Trophoblast cell (in vitro differentiated cells and primary cell): ENCODE data around the gene TMEM61.

Source experiments
- DNase-seq, 2 donors: peaks; one replicate each; pipeline ENCODE4 v3.0.0-alpha.2; 2016
- H2AFZ ChIP-seq: 2 replicates; pipeline ENCODE4 v1.6.1; 2013; ENCODE audit warnings: low read length, moderate library complexity, mild to moderate bottlenecking; ENCODE audit not compliant: insufficient read depth, poor library complexity
- H2AK5ac ChIP-seq: 2 replicates; pipeline ENCODE4 v1.6.1; 2013; ENCODE audit warnings: mild to moderate bottlenecking, low read length
- H2BK120ac ChIP-seq: 2 replicates; pipeline ENCODE4 v1.6.1; 2013; ENCODE audit warnings: low read length, mild to moderate bottlenecking, moderate library complexity; ENCODE audit not compliant: insufficient read depth, poor library complexity
- H2BK12ac ChIP-seq: 2 replicates; pipeline ENCODE4 v1.6.1; 2013; ENCODE audit warnings: mild to moderate bottlenecking, low read length, moderate library complexity
- H2BK5ac ChIP-seq: 2 replicates; pipeline ENCODE4 v1.6.1; 2013; ENCODE audit warnings: low read length, low read depth, moderate library complexity, mild to moderate bottlenecking; ENCODE audit not compliant: poor library complexity
- H3K14ac ChIP-seq: 2 replicates; pipeline ENCODE4 v1.6.1; 2013; ENCODE audit warnings: mild to moderate bottlenecking, low read length
- H3K18ac ChIP-seq: 2 replicates; pipeline ENCODE4 v1.6.1; 2013; ENCODE audit warnings: mild to moderate bottlenecking, low read length
- H3K23ac ChIP-seq: 2 replicates; pipeline ENCODE4 v1.6.1; 2013; ENCODE audit warnings: low read length
- H3K27ac ChIP-seq: 2 replicates; pipeline ENCODE4 v1.5.1; 2013; ENCODE audit warnings: low read depth, mild to moderate bottlenecking, inconsistent platforms, low read length, moderate library complexity
- H3K27me3 ChIP-seq: 2 replicates; pipeline ENCODE4 v1.6.1; 2013; ENCODE audit warnings: inconsistent platforms, mild to moderate bottlenecking, low read length, moderate library complexity; ENCODE audit not compliant: insufficient read depth
- H3K36me3 ChIP-seq, 2 experiments: 1 replicate in 1 of 2; 2 replicates in 1 of 2; pipeline ENCODE4 v1.6.1; 2013; ENCODE audit warnings: low read length in 2 of 2, mild to moderate bottlenecking in 2 of 2, moderate library complexity in 1 of 2; ENCODE audit not compliant: insufficient read depth in 2 of 2, control insufficient read depth in 1 of 2
- H3K4ac ChIP-seq: 2 replicates; pipeline ENCODE4 v1.6.1; 2013; ENCODE audit warnings: low read depth, mild to moderate bottlenecking, low read length, moderate library complexity
- H3K4me1 ChIP-seq, 2 experiments: 1 replicate in 1 of 2; 2 replicates in 1 of 2; pipeline ENCODE4 v1.6.1; 2013; ENCODE audit warnings: low read length in 2 of 2, mild to moderate bottlenecking in 2 of 2, moderate library complexity in 1 of 2; ENCODE audit not compliant: insufficient read depth in 2 of 2, control insufficient read depth in 1 of 2
- H3K4me2 ChIP-seq: 2 replicates; pipeline ENCODE4 v1.6.1; 2013; ENCODE audit warnings: inconsistent platforms, mild to moderate bottlenecking, low read length, moderate library complexity
- H3K4me3 ChIP-seq: 2 replicates; pipeline ENCODE4 v1.5.1; 2013; ENCODE audit warnings: mild to moderate bottlenecking, low read depth, low read length, inconsistent platforms
- H3K79me1 ChIP-seq: one replicate; pipeline ENCODE4 v1.6.1; 2013; ENCODE audit warnings: low read length
- H3K79me2 ChIP-seq: 2 replicates; pipeline ENCODE4 v1.6.1; 2013; ENCODE audit warnings: low read length, mild to moderate bottlenecking; ENCODE audit not compliant: control insufficient read depth, insufficient read depth, poor library complexity
- H3K9ac ChIP-seq: 2 replicates; pipeline ENCODE4 v1.6.1; 2013; ENCODE audit warnings: mild to moderate bottlenecking, low read length
- H3K9me3 ChIP-seq: 2 replicates; pipeline ENCODE4 v1.6.1; 2013; ENCODE audit warnings: low read depth, mild to moderate bottlenecking, control low read depth, inconsistent platforms, low read length; ENCODE audit not compliant: insufficient read depth
- H4K12ac ChIP-seq: 2 replicates; pipeline ENCODE4 v1.6.1; 2013; ENCODE audit warnings: low read depth, mild to moderate bottlenecking, low read length, moderate library complexity
- H4K8ac ChIP-seq: 2 replicates; pipeline ENCODE4 v1.6.1; 2013; ENCODE audit warnings: low read depth, mild to moderate bottlenecking, low read length, moderate library complexity
- H4K91ac ChIP-seq: one replicate; pipeline ENCODE4 v1.6.1; 2013; ENCODE audit warnings: low read depth, mild to moderate bottlenecking, low read length, moderate library complexity
- WGBS: extraction: QIAGEN DNeasy Blood & Tissue Kit; methylation state at CpG from one replicate; pipeline ENCODE4 v1.1.7; 2013; ENCODE audit warnings: missing lambda C conversion rate; ENCODE audit not compliant: insufficient read length, insufficient coverage; ENCODE audit errors: extremely low coverage; 5-methylcytosine and 5-hydroxymethylcytosine counted together

The TMEM61 gene

GRCh38 chr1:55038974-55039341, 58.5 kb downstream of the TMEM61 start:
- Histone ChIP-seq H3K14ac (no peak overlapping the region), H2AK5ac (no peak overlapping the region), H3K4me2 (peak overlapping the region; percentile 66), H3K4ac (no peak overlapping the region), H3K23ac (no peak overlapping the region), H2BK120ac (no peak overlapping the region), H3K4me3 (no peak overlapping the region), H3K79me1 (no peaks in the 10 kb centered on the region), H3K79me2 (no peaks in the 10 kb centered on the region), H2BK12ac (no peak overlapping the region), H3K27ac (no peak overlapping the region), H3K4me1 (peaks cover 7 to 9% of the 10 kb centered on the region in 2 experiments), H4K12ac (no peak overlapping the region), H2BK5ac (no peak overlapping the region), H3K9me3 (peaks cover 4% of the 10 kb centered on the region), H3K27me3 (peaks cover 40% of the 10 kb centered on the region), H3K18ac (no peak overlapping the region), H3K36me3 (no peaks in the 10 kb centered on the region), H3K9ac (no peak overlapping the region), H4K8ac (no peak overlapping the region), H2AFZ (no peak overlapping the region), H4K91ac (no peak overlapping the region)
- DNase-seq, result no peak
- WGBS, result no CpG with 5 or more reads among the region's 9 CpGs

GRCh38 chr1:55039342-55040082, 59.1 kb downstream of the TMEM61 start, which contains the start of gene PCSK9:
PCSK9 (plus strand) TSS chr1:55039548; CDS start chr1:55039838, 290 bp downstream.
- Histone ChIP-seq H3K14ac (no peak within 1 kb of the TSS), H3K4ac (no peak within 1 kb of the TSS), H3K27me3 (peaks cover 40% of the 10 kb centered on the region), H3K18ac (no peak within 1 kb of the TSS), H3K9ac (no peak within 1 kb of the TSS), H3K79me2 (no peaks in the 10 kb centered on the region), H2AFZ (no peak within 1 kb of the TSS), H3K23ac (no peak within 1 kb of the TSS), H2AK5ac (no peak within 1 kb of the TSS), H3K36me3 (no peaks in the 10 kb centered on the region), H3K4me1 (peaks cover 7 to 9% of the 10 kb centered on the region in 2 experiments), H3K79me1 (no peaks in the 10 kb centered on the region), H2BK12ac (no peak within 1 kb of the TSS), H2BK5ac (no peak within 1 kb of the TSS), H3K27ac (no peak within 1 kb of the TSS), H3K4me2 (peak within 1 kb of the TSS; percentile 66), H4K12ac (no peak within 1 kb of the TSS), H3K4me3 (peak within 1 kb of the TSS; percentile 62), H4K8ac (no peak within 1 kb of the TSS), H4K91ac (no peak within 1 kb of the TSS), H3K9me3 (peaks cover 4% of the 10 kb centered on the region), H2BK120ac (no peak within 1 kb of the TSS)
- no peak for DNase-seq
- no CpG with 5 or more reads among the region's 67 CpGs for WGBS

- Histone ChIP-seq H3K18ac (no peak overlapping the region), H2BK12ac (no peak overlapping the region), H2BK5ac (no peak overlapping the region), H3K79me1 (no peaks in the 10 kb centered on the region), H3K27ac (no peak overlapping the region), H4K8ac (no peak overlapping the region), H3K23ac (no peak overlapping the region), H2AK5ac (no peak overlapping the region), H2AFZ (no peak overlapping the region), H3K4me3 (peak overlapping the region; percentile 62), H3K27me3 (peaks cover 40% of the 10 kb centered on the region), H3K4ac (no peak overlapping the region), H3K4me1 (peaks cover 7 to 9% of the 10 kb centered on the region in 2 experiments), H3K9me3 (peaks cover 4% of the 10 kb centered on the region), H3K9ac (no peak overlapping the region), H3K14ac (no peak overlapping the region), H2BK120ac (no peak overlapping the region), H4K12ac (no peak overlapping the region), H3K79me2 (no peaks in the 10 kb centered on the region), H4K91ac (no peak overlapping the region), H3K4me2 (peak overlapping the region; percentile 66), H3K36me3 (no peaks in the 10 kb centered on the region)
- no CpG with 5 or more reads among the region's 49 CpGs for WGBS
- DNase-seq, result no peak
Measured at GRCh38 chr1:55040083-55040932, 59.9 kb downstream of the TMEM61 start.

GRCh38 chr1:55040933-55041494, 60.6 kb downstream of the TMEM61 start:
- Histone ChIP-seq H3K14ac (no peak overlapping the region), H3K18ac (no peak overlapping the region), H2BK120ac (no peak overlapping the region), H3K79me2 (no peaks in the 10 kb centered on the region), H4K91ac (no peak overlapping the region), H3K4ac (no peak overlapping the region), H3K23ac (no peak overlapping the region), H2BK5ac (no peak overlapping the region), H2AFZ (no peak overlapping the region), H3K9ac (no peak overlapping the region), H3K27me3 (peaks cover 40% of the 10 kb centered on the region), H3K27ac (no peak overlapping the region), H3K4me2 (no peak overlapping the region), H2AK5ac (no peak overlapping the region), H4K12ac (no peak overlapping the region), H2BK12ac (no peak overlapping the region), H3K79me1 (no peaks in the 10 kb centered on the region), H3K36me3 (no peaks in the 10 kb centered on the region), H3K4me1 (peaks cover 7 to 9% of the 10 kb centered on the region in 2 experiments), H3K4me3 (no peak overlapping the region), H3K9me3 (peaks cover 4% of the 10 kb centered on the region), H4K8ac (no peak overlapping the region)
- no CpG with 5 or more reads among the region's 5 CpGs for WGBS
- DNase-seq, result no peak
